Activated CD4-positive, alpha-beta T cell treated with anti-CD3 and anti-CD28 coated beads, Interleukin-2, amount 10 ng/mL, durations not matched to agents 7 days and 5 days (primary cell): Measurements from ENCODE around the gene NPHP4. TPM values are rescaled to one million over a fixed set of nuclear protein-coding genes. Genes with fewer than 3 reads are reported as not detected.

ENCODE experiments used
- CTCF ChIA-PET: fragments of 350-600 bp; sonication (Branson Sonifier 250); formaldehyde crosslinking; loops from one replicate; lab custom pipeline; 2021; ENCODE audit warnings: antibody characterized with exemption; lab: Charles Lee
- POLR2A ChIA-PET: fragments of 350-600 bp; sonication (Branson Sonifier 250); formaldehyde crosslinking; loops from one replicate; lab custom pipeline; 2021; ENCODE audit warnings: antibody characterized with exemption; lab: Charles Lee
- DNase-seq: peaks from one replicate; pipeline ENCODE4 v3.0.0-alpha.2; 2020
- H3K27ac Mint-ChIP-seq: one replicate; pipeline ENCODE4 v1.8.0; 2021; ENCODE audit warnings: mild to moderate bottlenecking, moderate library complexity, mixed read lengths
- H3K27me3 Mint-ChIP-seq: one replicate; pipeline ENCODE4 v1.8.0; 2021; ENCODE audit warnings: mixed read lengths
- H3K36me3 Mint-ChIP-seq: one replicate; pipeline ENCODE4 v1.8.0; 2021; ENCODE audit warnings: low read depth, mixed read lengths
- H3K4me1 Mint-ChIP-seq: one replicate; pipeline ENCODE4 v1.8.0; 2021; ENCODE audit warnings: mixed read lengths
- H3K4me3 Mint-ChIP-seq: one replicate; pipeline ENCODE4 v1.8.0; 2021; ENCODE audit warnings: mild to moderate bottlenecking, moderate library complexity, mixed read lengths
- H3K9me3 Mint-ChIP-seq: one replicate; pipeline ENCODE4 v1.8.0; 2021; ENCODE audit warnings: mixed read lengths
- total RNA-seq, 2 experiments: library from RNA; stranded (reverse); gene quantifications; one replicate each; pipeline ENCODE4 v1.2.3, GENCODE V29; 2021

The NPHP4 gene
- total RNA-seq, 2 experiments from 2014 or later, result 14.6 to 16.1 TPM

GRCh38 chr1:6007318-6008083 lies 15.3 kb upstream of the NPHP4 start:
- Mint-ChIP-seq H3K4me3 (no peak overlapping the region), H3K9me3 (no peaks in the 10 kb centered on the region), H3K36me3 (peaks cover 2% of the 10 kb centered on the region), H3K4me1 (peaks cover 18% of the 10 kb centered on the region), H3K27me3 (no peaks in the 10 kb centered on the region), H3K27ac (peak overlapping the region; percentile 19)
- ChIA-PET CTCF (interaction anchor here (1.5 kb wide), 1 partner anchor 11 kb away, joined by 6 read pairs; no protein-coding TSS in a partner anchor), POLR2A (interaction anchor here (0.7 to 1.2 kb wide), 2 partner anchors 14 to 233 kb away, joined by 3 read pairs; no protein-coding TSS in a partner anchor)
- peak; percentile 30 for DNase-seq

GRCh38 chr1:6006882-6007281 lies 14.7 kb upstream of the NPHP4 start:
- no peak overlapping the region for H3K4me3 Mint-ChIP-seq
- CTCF ChIA-PET, result no interaction called here
- no peak for DNase-seq
- H3K27ac Mint-ChIP-seq, result peak overlapping the region; percentile 50
- H3K36me3 Mint-ChIP-seq, result peaks cover 2% of the 10 kb centered on the region
- H3K27me3 Mint-ChIP-seq, result no peaks in the 10 kb centered on the region
- no peaks in the 10 kb centered on the region for H3K9me3 Mint-ChIP-seq
- H3K4me1 Mint-ChIP-seq, result peaks cover 18% of the 10 kb centered on the region
- POLR2A ChIA-PET, result interaction anchor here (0.7 to 1.2 kb wide), 2 partner anchors 13 to 234 kb away, joined by 3 read pairs; no protein-coding TSS in a partner anchor

GRCh38 chr1:6005276-6005917 lies 13.2 kb upstream of the NPHP4 start:
- no peak overlapping the region for H3K4me3 Mint-ChIP-seq
- no peaks in the 10 kb centered on the region for H3K9me3 Mint-ChIP-seq
- POLR2A ChIA-PET, result no interaction called here
- no peak for DNase-seq
- no peaks in the 10 kb centered on the region for H3K27me3 Mint-ChIP-seq
- CTCF ChIA-PET, result interaction anchor here (1.0 to 1.7 kb wide), 2 partner anchors 11 to 19 kb away, joined by 4 to 5 read pairs; no protein-coding TSS in a partner anchor
- H3K27ac Mint-ChIP-seq, result no peak overlapping the region
- H3K36me3 Mint-ChIP-seq, result peaks cover 2% of the 10 kb centered on the region
- peaks cover 21% of the 10 kb centered on the region for H3K4me1 Mint-ChIP-seq

DNA sequence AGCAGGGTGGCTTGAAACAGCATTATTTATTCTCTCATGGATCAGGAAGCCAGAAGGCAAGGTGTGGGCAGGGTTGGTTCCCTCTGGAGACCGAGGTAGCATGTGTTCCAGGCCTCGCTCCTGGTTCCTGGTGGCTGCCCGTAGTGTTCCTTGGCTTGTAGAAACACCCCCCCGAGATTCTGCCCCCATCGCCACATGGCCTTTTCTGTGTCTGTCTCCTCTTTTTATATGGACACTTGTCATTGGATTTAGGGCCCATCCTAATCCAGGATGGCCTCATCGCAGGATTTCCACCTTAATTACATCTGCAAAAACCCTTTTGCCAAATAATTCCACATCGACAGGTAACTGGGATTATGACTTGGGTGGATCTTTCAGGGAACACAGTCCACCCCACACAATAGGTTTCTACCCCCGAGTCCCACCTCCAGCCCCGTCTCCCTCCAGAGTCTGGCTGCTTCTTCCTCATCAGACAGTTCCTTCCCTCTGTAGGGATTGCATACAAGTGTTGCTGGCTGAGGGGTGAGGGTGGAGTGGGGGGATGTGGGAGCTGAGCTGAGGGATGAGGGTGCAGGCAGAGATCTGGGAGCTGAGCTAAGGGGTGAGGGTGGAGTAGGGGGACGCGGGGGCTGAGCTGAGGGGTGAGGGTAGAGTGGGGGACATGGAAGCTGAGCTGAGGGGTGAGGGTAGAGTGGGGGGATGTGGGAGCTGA lies 12.3 kb upstream of the NPHP4 start:
- Mint-ChIP-seq H3K4me1 (peaks cover 23% of the 10 kb centered on the region), H3K27ac (no peak overlapping the region), H3K27me3 (no peaks in the 10 kb centered on the region), H3K9me3 (no peaks in the 10 kb centered on the region), H3K36me3 (peaks cover 2% of the 10 kb centered on the region), H3K4me3 (no peak overlapping the region)
- DNase-seq, result no peak
- POLR2A ChIA-PET, result no interaction called here
- CTCF ChIA-PET, result interaction anchor here (1.7 to 2.9 kb wide), 2 partner anchors 11 to 20 kb away, joined by 5 to 10 read pairs; no protein-coding TSS in a partner anchor

DNA sequence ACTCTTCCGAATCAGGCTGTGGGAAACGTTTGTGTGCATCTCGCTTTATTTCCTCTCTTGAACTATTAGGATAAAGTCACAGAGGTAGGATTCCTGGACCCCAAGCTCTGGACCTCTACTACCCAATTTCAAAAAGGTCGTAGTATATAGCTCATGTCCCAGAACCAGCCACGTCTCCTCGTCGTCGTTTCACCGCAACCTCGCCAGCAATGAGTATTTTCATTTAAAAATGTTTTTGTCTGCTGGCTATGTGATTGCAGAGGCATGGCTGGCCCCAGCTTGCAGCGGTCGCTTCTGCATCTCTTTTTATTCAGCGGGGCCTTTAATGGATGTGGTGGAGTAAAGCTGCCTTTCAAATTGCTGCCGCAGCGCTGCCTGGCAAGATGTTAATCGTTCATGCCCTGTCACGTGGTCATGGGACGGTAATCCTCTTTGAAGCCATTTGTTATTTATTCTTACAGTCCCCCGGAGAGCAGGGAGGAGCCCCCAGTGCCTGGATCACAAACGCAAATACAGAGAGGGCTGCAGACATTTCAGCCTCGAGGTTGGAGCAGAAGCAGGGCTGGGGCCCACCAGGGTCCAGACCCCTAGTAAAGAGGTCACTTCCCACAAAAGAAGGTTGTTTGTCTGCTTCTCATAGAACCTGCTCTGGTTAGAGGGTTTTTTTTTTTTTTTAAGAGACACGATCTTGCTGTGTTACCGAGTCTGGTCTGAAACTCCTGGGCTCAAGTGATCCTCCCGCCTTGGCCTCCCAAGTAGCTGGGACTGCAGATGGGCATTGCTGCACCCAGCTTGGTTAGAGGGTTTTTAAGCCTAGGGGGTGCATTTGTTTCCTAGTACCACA lies 11.6 kb upstream of the NPHP4 start:
- ChIA-PET CTCF (interaction anchor here (1.7 to 2.9 kb wide), 2 partner anchors 10 to 21 kb away, joined by 5 to 10 read pairs; no protein-coding TSS in a partner anchor), POLR2A (no interaction called here)
- Mint-ChIP-seq H3K4me1 (peaks cover 21% of the 10 kb centered on the region), H3K27ac (no peak overlapping the region), H3K9me3 (no peaks in the 10 kb centered on the region), H3K27me3 (no peaks in the 10 kb centered on the region), H3K36me3 (peaks cover 2% of the 10 kb centered on the region), H3K4me3 (no peak overlapping the region)
- DNase-seq, result no peak

DNA sequence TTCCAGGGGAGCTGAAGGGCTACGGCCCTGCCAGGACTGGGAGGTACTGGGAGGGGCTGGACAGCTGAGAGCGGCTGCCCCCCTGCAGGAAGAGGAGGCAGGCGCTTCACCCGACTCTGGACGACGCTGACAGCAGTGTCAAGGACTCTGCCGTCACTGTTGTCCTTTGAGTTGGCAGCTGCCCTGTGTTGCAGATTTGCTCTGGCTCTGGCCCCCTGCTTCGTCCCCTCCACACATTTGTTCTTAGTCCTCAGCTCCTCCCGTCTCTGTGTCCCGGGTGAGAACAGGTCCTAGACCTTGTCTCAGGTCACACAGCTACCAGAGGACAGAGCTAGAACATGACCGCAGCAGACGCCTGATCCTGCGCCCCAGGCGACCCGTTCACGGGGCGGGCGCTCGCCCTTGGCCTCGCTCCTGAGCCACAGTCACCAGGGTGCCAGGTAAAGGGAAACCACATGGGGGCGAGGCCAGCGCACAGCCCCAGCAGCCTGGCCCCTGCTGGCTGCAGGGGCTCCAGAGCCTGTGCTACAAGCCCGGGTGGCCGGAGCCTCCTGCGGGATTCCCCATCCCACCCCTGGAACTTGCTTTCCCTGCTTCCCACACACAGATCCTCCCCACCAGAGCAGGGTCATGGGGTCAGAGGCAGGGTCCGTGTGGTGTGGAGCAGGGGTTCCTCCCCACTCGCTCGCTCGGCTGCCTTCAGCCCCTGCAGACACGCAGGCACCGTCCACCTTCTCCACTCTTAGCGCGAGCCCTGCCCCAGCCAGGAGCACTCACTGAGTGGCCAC lies 10.7 kb upstream of the NPHP4 start:
- DNase-seq, result no peak
- no peaks in the 10 kb centered on the region for H3K27me3 Mint-ChIP-seq
- peaks cover 2% of the 10 kb centered on the region for H3K36me3 Mint-ChIP-seq
- no peak overlapping the region for H3K4me3 Mint-ChIP-seq
- H3K27ac Mint-ChIP-seq, result peak overlapping the region; percentile 69
- H3K4me1 Mint-ChIP-seq, result peaks cover 22% of the 10 kb centered on the region
- ChIA-PET CTCF (interaction anchor here (2.9 kb wide), 1 partner anchor 9 kb away, joined by 10 read pairs; no protein-coding TSS in a partner anchor), POLR2A (no interaction called here)
- no peaks in the 10 kb centered on the region for H3K9me3 Mint-ChIP-seq

DNA sequence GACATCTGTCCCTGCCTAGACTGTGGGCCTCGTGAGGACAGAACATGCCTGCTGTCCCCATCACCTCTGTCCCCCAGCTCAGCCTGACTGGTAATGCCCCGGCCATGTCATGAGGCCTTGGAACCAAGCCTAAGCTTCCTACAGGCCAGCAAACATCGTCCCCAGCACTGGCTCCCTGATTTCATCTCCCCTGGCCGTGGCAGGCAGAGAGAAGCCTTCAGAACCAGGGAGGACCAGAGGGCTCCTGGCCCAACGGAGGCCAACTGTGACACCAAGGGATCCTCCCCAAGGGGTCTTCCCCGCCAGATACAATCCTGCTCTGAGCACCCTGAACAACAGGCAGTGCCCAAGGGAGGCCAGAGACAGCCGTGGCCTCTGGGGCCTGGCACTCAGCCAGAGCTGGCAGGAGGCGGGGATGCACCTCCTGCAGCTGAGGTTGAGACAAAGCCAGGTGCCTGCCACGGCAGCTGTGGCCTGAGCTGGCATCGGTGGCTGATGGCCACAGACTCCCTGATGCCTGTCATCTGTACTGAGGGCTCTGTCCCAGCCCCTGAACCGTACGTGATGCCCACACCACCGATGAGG lies 9.9 kb upstream of the NPHP4 start:
- DNase-seq, result no peak

DNA sequence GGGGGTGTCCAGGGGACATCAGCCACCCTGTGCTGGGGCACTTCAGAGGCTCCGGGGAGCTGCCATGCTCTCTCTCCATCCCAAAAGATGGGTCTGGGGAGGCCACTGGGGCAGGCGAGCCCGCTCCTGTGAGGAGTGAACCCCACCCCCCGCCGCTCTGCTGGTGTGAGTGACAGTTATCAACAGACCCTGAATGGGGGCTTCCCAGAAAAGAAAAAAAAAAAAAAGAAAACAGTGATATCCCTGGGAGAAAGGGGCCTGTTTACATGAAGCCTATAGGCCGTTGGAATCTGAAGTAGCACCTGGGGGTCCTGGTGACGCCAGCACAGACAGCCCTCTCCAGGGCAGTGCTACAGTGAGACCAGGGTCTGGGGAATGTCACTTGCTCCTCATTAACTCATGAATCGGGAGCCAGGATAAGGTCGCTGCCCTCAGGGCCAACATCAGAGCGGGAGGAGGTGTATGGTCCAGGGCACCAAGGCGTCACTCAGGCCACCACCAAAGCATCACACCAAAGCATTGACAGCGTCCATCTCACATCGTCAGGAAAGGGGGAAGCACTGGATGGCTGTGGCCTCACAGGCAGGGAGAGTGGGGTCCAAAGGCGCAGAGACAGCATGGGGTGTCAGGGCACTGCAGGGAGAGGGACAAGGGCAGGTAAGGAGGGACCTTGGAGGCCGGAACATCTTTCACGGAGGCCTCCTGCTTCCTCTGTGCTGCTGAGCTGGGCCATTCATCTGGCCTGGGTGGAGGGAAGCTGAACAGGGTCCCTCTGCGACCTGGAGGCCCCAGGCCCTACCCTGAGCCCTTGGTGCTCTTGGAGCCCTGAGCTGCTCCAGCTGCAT lies 8.4 kb upstream of the NPHP4 start:
- Mint-ChIP-seq H3K27ac (no peak overlapping the region), H3K36me3 (peaks cover 2% of the 10 kb centered on the region), H3K9me3 (no peaks in the 10 kb centered on the region), H3K4me1 (peaks cover 20% of the 10 kb centered on the region), H3K4me3 (no peak overlapping the region), H3K27me3 (no peaks in the 10 kb centered on the region)
- no peak for DNase-seq
- CTCF ChIA-PET, result no interaction called here
- POLR2A ChIA-PET, result no interaction called here

More for the DNA sequence above, 9.9 kb upstream of the NPHP4 start:
- Mint-ChIP-seq H3K4me1 (peaks cover 20% of the 10 kb centered on the region), H3K9me3 (no peaks in the 10 kb centered on the region), H3K27ac (no peak overlapping the region), H3K36me3 (peaks cover 2% of the 10 kb centered on the region), H3K4me3 (no peak overlapping the region), H3K27me3 (no peaks in the 10 kb centered on the region)
- ChIA-PET POLR2A (no interaction called here), CTCF (interaction anchor here (0.5 to 2.9 kb wide), 2 partner anchors 8 to 27 kb away, joined by 4 to 10 read pairs; no protein-coding TSS in a partner anchor)

- Mint-ChIP-seq H3K4me3 (no peak overlapping the region), H3K9me3 (no peaks in the 10 kb centered on the region), H3K27ac (peak overlapping the region; percentile 50), H3K27me3 (no peaks in the 10 kb centered on the region), H3K4me1 (peaks cover 24% of the 10 kb centered on the region), H3K36me3 (peaks cover 2% of the 10 kb centered on the region)
- CTCF ChIA-PET, result interaction anchor here (1.2 kb wide), 1 partner anchor 17 kb away, joined by 4 read pairs; no protein-coding TSS in a partner anchor
- DNase-seq, result no peak
- POLR2A ChIA-PET, result no interaction called here
Measured at GRCh38 chr1:5999711-6000443, 7.7 kb upstream of the NPHP4 start.

- Mint-ChIP-seq H3K27me3 (no peaks in the 10 kb centered on the region), H3K9me3 (no peaks in the 10 kb centered on the region), H3K27ac (no peak overlapping the region), H3K36me3 (peaks cover 5% of the 10 kb centered on the region), H3K4me3 (no peak overlapping the region), H3K4me1 (peaks cover 30% of the 10 kb centered on the region)
- ChIA-PET CTCF (interaction anchor here (1.2 kb wide), 1 partner anchor 18 kb away, joined by 4 read pairs; no protein-coding TSS in a partner anchor), POLR2A (no interaction called here)
- no peak for DNase-seq
Measured at GRCh38 chr1:5998906-5999301, 6.7 kb upstream of the NPHP4 start.
